Activated CD8-positive, alpha-beta memory T cell treated with anti-CD3 and anti-CD28 coated beads, Interleukin-2, amount 50 U/mL, for 4 hours (primary cell): ENCODE results near the gene PDK1.
A peak's percentile ranks its signal among the peaks of the same experiment; 100 is the strongest.
"Not testable (repeated sequence)": the region's sequence is repeated elsewhere in the genome, so short reads cannot be mapped to it uniquely, and the experiment has no call there.

Experiments used
- DNase-seq: peaks from one replicate; pipeline ENCODE4 v3.0.0-alpha.2; 2020

Gene PDK1

GRCh38 chr2:172555522-172556283 lies at the start of gene PDK1:
PDK1 (plus strand) TSS chr2:172556090; CDS start chr2:172556151, 61 bp downstream.
- peak; percentile 89 for DNase-seq

GRCh38 chr2:172507199-172507598 lies 48.7 kb upstream of the PDK1 start:
- no peak for DNase-seq

GRCh38 chr2:172510088-172510487 lies 45.8 kb upstream of the PDK1 start:
- DNase-seq: no peak

GRCh38 chr2:172510548-172510947 lies 45.3 kb upstream of the PDK1 start:
- no peak for DNase-seq

GRCh38 chr2:172512810-172513523 lies 42.9 kb upstream of the PDK1 start:
- DNase-seq: no peak

GRCh38 chr2:172513524-172513900 lies 42.4 kb upstream of the PDK1 start:
- DNase-seq: no peak

GRCh38 chr2:172513935-172514586 lies 41.8 kb upstream of the PDK1 start:
- DNase-seq: no peak

- DNase-seq: no peak
Measured at GRCh38 chr2:172516299-172516698, 39.6 kb upstream of the PDK1 start.

- no peak for DNase-seq
Measured at GRCh38 chr2:172518995-172519394, 36.9 kb upstream of the PDK1 start.

GRCh38 chr2:172525601-172526000 lies 30.3 kb upstream of the PDK1 start:
- no peak for DNase-seq

GRCh38 chr2:172531309-172531708 lies 24.6 kb upstream of the PDK1 start:
- DNase-seq: no peak

- not testable (repeated sequence) for DNase-seq
Measured at GRCh38 chr2:172532461-172532860, 23.4 kb upstream of the PDK1 start.

GRCh38 chr2:172533687-172534086 lies 22.2 kb upstream of the PDK1 start:
- DNase-seq: no peak

- DNase-seq: no peak
Measured at GRCh38 chr2:172535119-172535518, 20.8 kb upstream of the PDK1 start.

GRCh38 chr2:172537851-172538250 lies 18.0 kb upstream of the PDK1 start:
- DNase-seq: not testable (repeated sequence)

GRCh38 chr2:172539767-172540166 lies 16.1 kb upstream of the PDK1 start:
- DNase-seq: no peak

GRCh38 chr2:172540421-172540820 lies 15.5 kb upstream of the PDK1 start:
- no peak for DNase-seq

GRCh38 chr2:172545408-172546075 lies 10.3 kb upstream of the PDK1 start:
- DNase-seq: no peak

GRCh38 chr2:172549131-172549530 lies 6.8 kb upstream of the PDK1 start:
- no peak for DNase-seq

GRCh38 chr2:172549802-172550201 lies 6.1 kb upstream of the PDK1 start:
- not testable (repeated sequence) for DNase-seq

- no peak for DNase-seq
Measured at GRCh38 chr2:172550419-172550818, 5.5 kb upstream of the PDK1 start.

GRCh38 chr2:172551271-172551670 lies 4.6 kb upstream of the PDK1 start:
- no peak for DNase-seq

- no peak for DNase-seq
Measured at GRCh38 chr2:172552547-172553291, 3.2 kb upstream of the PDK1 start.
